Measurements from ENCODE around the gene ADARB2. TPM values are rescaled to one million over a fixed set of nuclear protein-coding genes. Genes with fewer than 3 reads are reported as not detected.
A peak's percentile ranks its signal among the peaks of the same experiment; 100 is the strongest.

Gene ADARB2
- total RNA-seq, 4 donors from 2014 or later: 0.80 to 4.9 (median 2.3) TPM

DNA sequence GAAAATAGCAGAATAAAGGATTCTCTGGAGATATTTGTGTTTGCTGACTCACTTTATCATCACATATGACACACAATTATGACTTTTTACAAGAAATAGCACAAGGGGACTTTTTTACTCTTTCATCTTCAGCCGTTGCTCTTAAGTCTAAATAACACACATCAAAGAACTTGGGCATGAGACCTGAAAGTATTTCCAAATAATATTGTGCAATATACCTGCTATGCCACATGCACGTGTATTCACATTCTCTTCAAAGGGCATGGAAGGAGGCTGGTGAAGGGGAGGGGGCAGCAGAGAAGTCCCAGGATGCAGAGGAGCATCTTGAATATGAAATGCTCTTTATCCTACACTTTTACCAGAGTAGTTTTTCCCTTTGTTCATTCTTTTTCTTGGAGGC is 4.1 kb upstream of the ADARB2 start:
- intact Hi-C loops (cut with DNase I; ENCODE audit: low total_unique reads): no loop called here
- in situ Hi-C loops (cut with MboI; ENCODE audit: low pct_ligation_motif_present in 1 of 4, low pct_unique_long_range_greater_than_20kb in 1 of 4, low sequenced_read_pairs in 3 of 4): no loop called here
- H3K4me3 ChIP-seq: no peak overlapping the region

GRCh38 chr10:1739751-1740150 is 2.4 kb upstream of the ADARB2 start:
- 67 to 68% methylated on average over 2 to 14 of the region's 14 CpGs for WGBS, 2 donors (ENCODE audit: low coverage in 1 of 2)
- Histone ChIP-seq H3K27ac (no peak overlapping the region), H3K9me3 (no peaks in the 10 kb centered on the region), H3K4me1 (peaks cover 0 to 12% (median 4%) of the 10 kb centered on the region in 4 donors), H3K36me3 (no peaks in the 10 kb centered on the region), H3K4me3 (no peak overlapping the region), H3K27me3 (peaks cover 56% of the 10 kb centered on the region)
- TF ChIP-seq, protein P1, sequence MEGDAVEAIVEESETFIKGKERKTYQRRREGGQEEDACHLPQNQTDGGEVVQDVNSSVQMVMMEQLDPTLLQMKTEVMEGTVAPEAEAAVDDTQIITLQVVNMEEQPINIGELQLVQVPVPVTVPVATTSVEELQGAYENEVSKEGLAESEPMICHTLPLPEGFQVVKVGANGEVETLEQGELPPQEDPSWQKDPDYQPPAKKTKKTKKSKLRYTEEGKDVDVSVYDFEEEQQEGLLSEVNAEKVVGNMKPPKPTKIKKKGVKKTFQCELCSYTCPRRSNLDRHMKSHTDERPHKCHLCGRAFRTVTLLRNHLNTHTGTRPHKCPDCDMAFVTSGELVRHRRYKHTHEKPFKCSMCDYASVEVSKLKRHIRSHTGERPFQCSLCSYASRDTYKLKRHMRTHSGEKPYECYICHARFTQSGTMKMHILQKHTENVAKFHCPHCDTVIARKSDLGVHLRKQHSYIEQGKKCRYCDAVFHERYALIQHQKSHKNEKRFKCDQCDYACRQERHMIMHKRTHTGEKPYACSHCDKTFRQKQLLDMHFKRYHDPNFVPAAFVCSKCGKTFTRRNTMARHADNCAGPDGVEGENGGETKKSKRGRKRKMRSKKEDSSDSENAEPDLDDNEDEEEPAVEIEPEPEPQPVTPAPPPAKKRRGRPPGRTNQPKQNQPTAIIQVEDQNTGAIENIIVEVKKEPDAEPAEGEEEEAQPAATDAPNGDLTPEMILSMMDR (IDR thresholded peaks at IDR 0.05): no peak
- TF ChIP-seq POLR2A (IDR thresholded peaks at IDR 0.05) (no peak), EP300 (IDR thresholded peaks at IDR 0.05; ENCODE audit: low read depth) (no peak), POLR2AphosphoS5 (IDR thresholded peaks at IDR 0.05) (no peak)
- DNase-seq: no peak
- in situ Hi-C loops (cut with MboI; ENCODE audit: low pct_ligation_motif_present in 1 of 4, low pct_unique_long_range_greater_than_20kb in 1 of 4, low sequenced_read_pairs in 3 of 4): no loop called here
- intact Hi-C loops (cut with DNase I; ENCODE audit: low total_unique reads): no loop called here

More for the DNA sequence above, 4.1 kb upstream of the ADARB2 start:
- Histone ChIP-seq H3K27ac (no peak overlapping the region), H3K9me3 (no peaks in the 10 kb centered on the region), H3K27me3 (peaks cover 39% of the 10 kb centered on the region), H3K36me3 (no peaks in the 10 kb centered on the region), H3K4me1 (peaks cover 0 to 12% (median 4%) of the 10 kb centered on the region in 4 donors)
- 19 to 31% methylated on average over 2 of the region's 2 CpGs for WGBS, 2 donors (ENCODE audit: low coverage in 1 of 2)
- TF ChIP-seq POLR2AphosphoS5 (IDR thresholded peaks at IDR 0.05) (no peak), POLR2A (IDR thresholded peaks at IDR 0.05) (no peak), EP300 (IDR thresholded peaks at IDR 0.05; ENCODE audit: low read depth) (no peak)
- TF ChIP-seq, protein P1 (IDR thresholded peaks at IDR 0.05): no peak
- no peak for DNase-seq

- in situ Hi-C loops (cut with MboI; ENCODE audit: low pct_ligation_motif_present in 1 of 4, low pct_unique_long_range_greater_than_20kb in 1 of 4, low sequenced_read_pairs in 3 of 4): no loop called here
- 56 to 60% methylated on average over 1 to 5 of the region's 5 CpGs for WGBS, 2 donors (ENCODE audit: low coverage in 1 of 2)
- TF ChIP-seq EP300 (IDR thresholded peaks at IDR 0.05; ENCODE audit: low read depth) (no peak), POLR2AphosphoS5 (IDR thresholded peaks at IDR 0.05) (no peak), POLR2A (IDR thresholded peaks at IDR 0.05) (no peak)
- TF ChIP-seq, protein P1 (IDR thresholded peaks at IDR 0.05): no peak
- DNase-seq: no peak
- H3K4me3 ChIP-seq: no peak overlapping the region
- intact Hi-C loops (cut with DNase I; ENCODE audit: low total_unique reads): no loop called here
- no peaks in the 10 kb centered on the region for H3K36me3 ChIP-seq
- H3K27me3 ChIP-seq: peaks cover 62% of the 10 kb centered on the region
- peaks cover 0 to 12% (median 4%) of the 10 kb centered on the region in 4 donors for H3K4me1 ChIP-seq
- no peak overlapping the region for H3K27ac ChIP-seq
- H3K9me3 ChIP-seq: no peaks in the 10 kb centered on the region
These were observed 1.6 kb upstream of the ADARB2 start for GRCh38 chr10:1738950-1739349.

DNA sequence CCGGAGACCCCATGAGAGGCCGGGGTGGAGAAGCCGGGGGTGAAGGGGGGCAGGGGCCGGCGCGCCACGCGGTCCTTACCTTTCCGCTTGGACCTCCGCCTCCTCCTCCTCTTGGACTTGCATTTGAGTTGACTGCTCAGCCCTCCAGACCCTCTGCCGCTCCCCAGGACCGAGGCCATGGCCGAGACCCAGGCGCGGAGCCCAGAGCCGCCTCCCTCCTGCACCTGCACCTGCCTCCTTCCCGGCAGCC is 428 bp downstream of the ADARB2 start:
- H3K36me3 ChIP-seq: no peaks in the 10 kb centered on the region
- TF ChIP-seq, protein P1 (IDR thresholded peaks at IDR 0.05): no peak
- TF ChIP-seq POLR2AphosphoS5 (IDR thresholded peaks at IDR 0.05): no peak
- TF ChIP-seq EP300 (IDR thresholded peaks at IDR 0.05; ENCODE audit: low read depth): no peak
- TF ChIP-seq POLR2A (IDR thresholded peaks at IDR 0.05): no peak
- no peak overlapping the region for H3K27ac ChIP-seq
- 2% methylated on average over 17 of the region's 17 CpGs; no CpG with 5 or more reads in 1 of the 2 donors for WGBS, 2 donors (ENCODE audit: low coverage in 1 of 2)
- H3K4me1 ChIP-seq: peaks cover 0 to 12% (median 4%) of the 10 kb centered on the region in 4 donors
- peaks cover 77% of the 10 kb centered on the region for H3K27me3 ChIP-seq
- no peak for DNase-seq
- in situ Hi-C loops (cut with MboI; ENCODE audit: low pct_ligation_motif_present in 1 of 4, low pct_unique_long_range_greater_than_20kb in 1 of 4, low sequenced_read_pairs in 3 of 4) (no loop called here), intact Hi-C loops (cut with DNase I; ENCODE audit: low total_unique reads) (no loop called here)
- H3K4me3 ChIP-seq: peak overlapping the region in 1 of 4 donors; percentile 18
- no peaks in the 10 kb centered on the region for H3K9me3 ChIP-seq
